Measurements from ENCODE around the gene XRCC1. TPM values are rescaled to one million over a fixed set of nuclear protein-coding genes. Genes with fewer than 3 reads are reported as not detected.
"Not testable (repeated sequence)": the region's sequence is repeated elsewhere in the genome, so short reads cannot be mapped to it uniquely, and the experiment has no call there.

XRCC1 gene
- total RNA-seq, 2 experiments from 2014 or later, result 33.1 to 39.5 TPM

DNA sequence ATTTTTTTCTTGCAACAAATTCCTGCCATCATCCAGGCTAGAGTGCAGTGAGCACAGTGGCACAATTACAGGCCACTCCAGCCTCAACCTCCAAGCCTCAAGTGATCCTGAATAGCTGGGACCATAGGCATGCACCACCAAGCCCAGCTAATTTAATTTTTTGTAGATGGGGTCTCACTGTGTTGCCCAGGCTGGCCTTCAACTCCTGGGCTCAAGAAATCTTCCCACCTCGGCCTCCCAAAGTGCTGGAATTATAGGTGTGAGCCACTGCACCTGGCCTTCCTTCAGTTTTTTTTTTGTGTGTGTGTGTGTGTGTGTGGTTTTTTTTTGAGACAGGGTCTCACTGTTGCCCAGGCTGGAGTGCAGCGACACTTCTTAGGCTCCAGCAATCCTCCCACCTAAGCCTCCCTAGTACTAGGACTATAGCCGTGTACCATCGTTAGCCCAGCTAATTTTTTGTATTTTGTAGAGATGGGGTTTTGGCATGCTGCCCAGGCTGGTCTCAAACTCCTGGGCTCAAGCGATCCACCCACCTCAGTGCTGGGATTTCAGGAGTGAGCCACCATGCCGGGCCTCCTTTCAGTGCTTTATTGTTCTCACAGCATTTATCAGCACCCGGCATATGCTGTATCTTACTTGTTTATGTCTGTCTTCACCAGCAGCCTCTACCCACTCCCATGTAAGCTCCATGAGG lies 30.7 kb upstream of the XRCC1 start:
- POLR2A ChIA-PET, result no interaction called here
- CTCF ChIA-PET, result interaction anchor here (0.6 to 0.9 kb wide), 3 partner anchors 12 to 78 kb away, joined by 3 to 5 read pairs (median 4); no protein-coding TSS in a partner anchor

DNA sequence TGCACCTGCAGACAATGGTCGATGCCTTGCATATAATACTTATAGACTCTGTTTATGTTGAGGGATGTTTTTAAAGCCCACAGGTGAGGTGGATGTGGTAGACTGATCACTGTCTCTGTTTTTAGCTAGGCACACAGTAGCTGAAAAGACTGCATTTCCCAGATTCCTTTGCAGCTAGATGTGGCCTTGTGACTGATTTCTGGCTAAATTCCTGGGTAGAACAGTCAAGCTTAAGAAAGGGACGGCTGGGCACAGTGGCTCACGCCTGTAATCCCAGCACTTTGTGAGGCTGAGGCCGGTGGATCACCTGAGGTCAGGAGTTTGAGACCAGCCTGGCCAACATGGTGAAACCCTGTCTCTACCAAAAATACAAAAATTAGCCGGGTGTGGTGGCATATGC lies 25.0 kb upstream of the XRCC1 start:
- CTCF ChIA-PET, POLR2A ChIA-PET: not testable (repeated sequence)

DNA sequence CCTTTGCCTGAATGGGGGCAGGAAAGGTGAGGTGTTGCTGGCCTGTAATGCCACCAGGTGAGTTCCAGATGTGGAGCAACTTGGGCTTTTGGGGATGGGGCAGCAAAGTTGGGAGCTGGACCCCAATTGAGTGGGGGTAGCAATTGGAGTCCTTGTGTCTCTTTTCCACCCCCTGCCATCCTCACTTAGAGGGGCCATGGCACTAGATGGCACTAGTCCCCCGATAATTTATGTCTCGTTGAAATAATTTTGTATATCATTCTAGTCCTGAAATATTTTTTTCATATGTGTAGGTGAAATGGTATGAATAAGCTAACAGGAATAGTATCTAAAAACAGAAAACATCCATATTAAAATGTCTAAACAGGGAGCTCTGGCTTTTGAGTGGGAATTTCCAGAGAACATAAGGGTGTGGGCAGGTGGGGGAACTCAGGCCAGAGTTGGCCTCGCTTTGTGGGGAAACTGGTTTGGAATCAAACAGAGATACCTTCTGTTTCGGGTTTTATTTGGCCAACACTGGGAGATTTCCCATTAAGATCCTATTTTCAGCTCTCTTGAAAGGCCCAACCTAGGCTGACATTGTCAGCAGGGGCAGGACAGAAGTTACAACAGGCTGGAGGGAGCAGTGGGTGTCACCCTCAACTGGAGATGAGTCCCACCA lies 24.4 kb upstream of the XRCC1 start:
- ChIA-PET CTCF (no interaction called here), POLR2A (no interaction called here)

DNA sequence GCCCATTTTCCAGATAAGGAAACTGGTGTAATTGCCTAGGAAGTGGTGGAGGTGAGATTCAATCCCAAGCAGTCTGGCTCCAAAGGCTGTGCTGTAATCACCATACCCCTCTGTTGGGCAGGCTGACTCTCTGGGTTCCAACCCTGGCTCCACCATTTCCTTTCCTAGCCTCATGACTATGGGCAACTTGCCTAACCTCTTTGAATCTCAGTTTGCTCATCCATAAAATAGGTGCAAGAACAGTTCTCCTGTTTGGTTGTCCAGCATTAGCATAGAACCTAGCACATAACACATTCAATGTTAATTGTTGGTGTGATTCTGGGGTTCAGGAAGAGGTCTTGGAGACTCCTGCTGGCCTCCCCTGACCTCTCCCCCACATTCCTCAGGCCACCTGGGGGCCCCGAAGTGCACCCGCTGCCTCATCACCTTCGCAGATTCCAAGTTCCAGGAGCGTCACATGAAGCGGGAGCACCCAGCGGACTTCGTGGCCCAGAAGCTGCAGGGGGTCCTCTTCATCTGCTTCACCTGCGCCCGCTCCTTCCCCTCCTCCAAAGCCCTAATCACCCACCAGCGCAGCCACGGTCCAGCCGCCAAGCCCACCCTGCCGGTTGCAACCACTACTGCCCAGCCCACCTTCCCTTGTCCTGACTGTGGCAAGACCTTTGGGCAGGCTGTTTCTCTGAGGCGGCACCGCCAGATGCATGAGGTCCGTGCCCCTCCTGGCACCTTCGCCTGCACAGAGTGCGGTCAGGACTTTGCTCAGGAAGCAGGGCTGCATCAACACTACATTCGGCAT lies 23.3 kb upstream of the XRCC1 start:
- POLR2A ChIA-PET, result interaction anchor here (0.7 kb wide), 1 partner anchor 80 kb away, joined by 4 read pairs; no protein-coding TSS in a partner anchor
- CTCF ChIA-PET, result no interaction called here

DNA sequence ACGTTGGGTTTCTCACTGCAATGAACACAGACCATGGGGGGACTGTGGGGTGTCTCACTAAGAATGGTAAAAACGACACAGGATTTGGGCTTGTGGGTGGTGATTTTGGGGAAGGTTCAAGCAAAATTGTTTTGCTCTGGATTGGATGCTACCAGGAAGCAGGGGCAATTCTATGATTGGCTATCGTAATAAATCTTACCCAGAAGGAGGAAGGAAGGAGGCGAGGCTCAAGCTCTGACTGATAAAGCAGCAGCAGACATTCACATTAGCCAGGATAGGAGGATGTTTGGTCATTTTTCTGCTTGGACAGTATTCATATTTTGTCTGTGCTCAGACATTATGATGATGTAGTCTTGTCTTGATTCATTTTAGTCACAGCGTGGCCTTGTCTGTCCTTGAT lies 22.5 kb upstream of the XRCC1 start:
- CTCF ChIA-PET, result interaction anchor here (2.8 kb wide), 1 partner anchor 43 kb away, joined by 17 read pairs; no protein-coding TSS in a partner anchor
- POLR2A ChIA-PET, result interaction anchor here (0.7 to 1.2 kb wide), 2 partner anchors 23 to 155 kb away, joined by 3 read pairs; partner anchors contain the start of gene XRCC1

DNA sequence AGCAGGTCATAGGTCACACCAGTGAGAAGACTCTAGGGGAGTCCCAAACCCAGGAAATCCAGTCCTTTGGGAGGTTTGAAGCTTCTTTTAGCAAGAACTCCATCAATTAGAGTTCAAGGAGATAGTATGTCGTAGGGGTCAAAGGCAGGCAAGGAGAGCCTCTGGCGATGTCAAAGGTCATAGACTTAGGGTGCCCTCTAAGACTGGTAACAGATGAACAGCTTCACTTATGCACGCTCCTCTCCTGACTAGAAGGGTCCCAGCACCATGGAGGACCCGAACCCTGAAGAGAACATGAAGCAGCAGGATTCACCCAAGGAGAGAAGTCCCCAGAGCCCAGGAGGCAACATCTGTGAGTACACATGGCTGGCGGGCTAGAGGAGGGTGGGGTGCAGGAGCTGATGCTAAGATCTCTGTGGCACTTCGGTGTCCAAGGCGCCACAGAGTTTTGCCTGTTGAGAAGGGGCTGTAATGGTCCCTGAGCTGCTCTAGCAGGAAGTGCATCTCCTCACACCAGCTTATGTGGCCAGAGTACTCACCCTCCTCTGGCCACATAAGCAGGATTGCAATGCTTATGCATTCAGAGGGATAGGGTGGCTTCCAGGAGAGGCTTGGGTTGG lies 21.6 kb upstream of the XRCC1 start:
- ChIA-PET POLR2A (interaction anchor here (1.2 to 1.5 kb wide), 3 partner anchors 21 to 185 kb away, joined by 3 to 7 read pairs (median 5); partner anchors contain the start of gene XRCC1), CTCF (interaction anchor here (1.2 to 4.0 kb wide), 5 partner anchors 14 to 71 kb away, joined by 3 to 22 read pairs (median 17); no protein-coding TSS in a partner anchor)

DNA sequence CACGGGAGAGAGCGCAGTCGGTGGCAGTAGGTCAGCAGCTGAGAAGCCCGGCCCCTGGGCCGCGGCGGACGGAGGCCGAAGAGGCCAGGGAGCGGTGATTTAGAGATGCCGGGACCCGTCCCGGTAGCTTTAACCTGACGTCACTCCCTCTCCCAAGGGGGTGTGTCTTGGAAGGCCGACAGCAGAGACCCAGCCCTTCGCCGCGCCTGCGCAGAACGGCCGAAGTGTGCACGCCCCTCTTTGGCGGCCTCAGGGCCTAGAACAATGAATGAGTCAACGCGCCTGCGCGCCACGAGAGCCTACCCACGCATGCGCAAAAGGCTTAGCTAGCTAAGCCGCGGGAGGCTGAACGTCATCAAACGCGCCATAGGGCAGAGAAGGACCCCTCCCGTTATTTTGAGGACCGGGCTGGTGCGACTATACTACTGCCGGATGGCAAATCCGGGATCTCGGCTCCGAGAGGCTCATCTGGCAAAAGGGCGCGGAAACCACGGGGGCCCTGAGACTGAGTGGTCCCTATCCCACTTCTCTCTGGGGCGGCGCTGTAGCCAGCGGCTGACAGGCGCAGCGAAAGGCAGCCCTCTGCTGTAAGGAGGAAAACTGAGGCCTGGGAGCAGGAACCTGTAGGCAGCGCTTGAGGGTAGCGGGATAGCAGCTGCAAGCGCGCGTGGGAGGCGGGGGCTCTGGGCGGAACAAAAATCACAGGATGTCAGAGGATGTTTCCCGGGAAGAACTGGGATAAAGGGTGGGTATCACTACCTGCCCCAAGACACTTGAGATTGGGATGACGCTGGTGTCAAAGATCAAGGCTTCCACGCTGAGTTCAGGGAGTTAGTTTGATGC lies 20.9 kb upstream of the XRCC1 start, which contains the start of the genes IRGQ and ZNF576:
Gene IRGQ (minus strand): TSS at position 136 of the 843 bp plus-strand sequence. CDS start 796 bp downstream, outside the sequence.
Gene ZNF576 (plus strand): TSS at position 597 of the 843 bp plus-strand sequence. CDS start 514 bp downstream, outside the sequence.
- ChIA-PET POLR2A (interaction anchor here (0.5 to 3.6 kb wide), 9 partner anchors 15 to 185 kb away, joined by 3 to 18 read pairs (median 5); partner anchors contain the start of genes CADM4, PHLDB3, PINLYP and XRCC1), CTCF (interaction anchor here (0.7 to 4.0 kb wide), 11 partner anchors 13 to 149 kb away, joined by 3 to 22 read pairs (median 5); partner anchors contain the start of gene PHLDB3)

DNA sequence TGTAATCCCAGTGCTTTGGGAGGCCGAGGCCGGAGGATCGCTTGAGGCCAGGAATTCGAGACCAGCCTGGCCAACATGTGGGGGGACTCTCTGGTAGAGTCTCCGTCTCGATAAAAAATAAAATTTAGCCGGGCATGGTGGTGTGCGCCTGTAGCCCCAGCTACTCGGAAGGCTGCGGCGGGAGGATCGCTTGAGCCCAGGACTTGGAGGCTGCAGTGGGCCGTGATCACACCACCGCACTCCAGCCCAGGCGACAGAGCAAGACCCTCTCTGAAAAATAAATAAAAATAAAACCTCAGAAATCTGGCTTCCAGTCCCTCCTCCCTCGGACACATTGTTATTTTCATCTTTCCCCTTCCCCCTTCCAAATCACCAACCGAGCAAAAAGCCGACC lies 20.3 kb upstream of the XRCC1 start:
- ChIA-PET POLR2A (interaction anchor here (0.6 to 3.6 kb wide), 8 partner anchors 14 to 186 kb away, joined by 3 to 18 read pairs (median 5); partner anchors contain the start of genes PHLDB3, PINLYP, XRCC1 and ZNF428), CTCF (interaction anchor here (0.7 to 4.0 kb wide), 12 partner anchors 13 to 162 kb away, joined by 3 to 22 read pairs (median 7); partner anchors contain the start of gene PHLDB3)

DNA sequence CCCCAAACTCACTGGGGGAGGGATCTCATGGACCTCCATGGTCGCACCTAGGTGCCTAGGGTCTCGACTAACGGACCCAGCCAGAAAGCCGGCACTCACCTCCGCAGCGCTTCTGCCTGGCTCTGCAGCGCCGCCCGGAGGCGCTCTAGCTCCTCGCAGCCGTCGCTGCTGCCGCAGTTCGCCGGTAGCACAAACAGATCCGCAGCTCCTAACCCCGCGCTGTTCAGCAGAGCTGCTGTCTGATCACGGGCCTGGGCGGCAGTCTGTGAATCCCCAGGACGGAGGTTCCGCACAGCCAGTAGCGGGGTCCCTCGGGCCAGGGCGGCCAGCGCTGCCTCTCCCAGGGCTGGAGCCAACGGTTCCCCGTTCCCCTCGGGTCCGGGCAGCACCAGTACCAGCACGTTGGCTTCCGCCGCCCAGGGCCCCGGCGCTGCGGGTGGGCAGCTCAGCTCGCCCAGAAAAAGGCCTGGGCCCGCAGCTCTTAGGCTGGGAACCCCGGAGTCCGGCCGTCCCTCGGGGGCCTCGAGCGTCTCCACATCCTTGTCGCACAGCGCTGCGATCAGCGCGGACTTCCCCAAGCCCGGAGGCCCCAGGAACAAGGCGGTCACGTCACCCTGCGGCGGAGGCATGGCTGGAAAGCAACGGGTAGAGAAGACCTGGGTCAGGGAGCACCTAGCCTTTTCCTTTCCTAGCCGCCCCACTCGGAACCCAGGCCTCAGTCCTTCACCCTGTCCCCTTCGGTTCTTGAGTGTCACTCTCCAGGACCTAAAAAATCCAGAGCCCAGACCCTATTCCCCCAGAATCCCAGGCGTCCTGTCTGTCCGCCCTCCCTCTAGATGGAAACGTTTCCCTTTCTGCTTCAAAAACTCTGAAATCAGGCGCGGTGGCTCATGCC lies 19.6 kb upstream of the XRCC1 start:
- CTCF ChIA-PET, result interaction anchor here (0.5 to 4.0 kb wide), 32 partner anchors 9 to 168 kb away, joined by 3 to 27 read pairs (median 4); partner anchors contain the start of genes PHLDB3, PINLYP, XRCC1 and ZNF575
- POLR2A ChIA-PET, result interaction anchor here (0.6 to 3.6 kb wide), 11 partner anchors 13 to 156 kb away, joined by 3 to 18 read pairs (median 5); partner anchors contain the start of genes PHLDB3, PINLYP and XRCC1

DNA sequence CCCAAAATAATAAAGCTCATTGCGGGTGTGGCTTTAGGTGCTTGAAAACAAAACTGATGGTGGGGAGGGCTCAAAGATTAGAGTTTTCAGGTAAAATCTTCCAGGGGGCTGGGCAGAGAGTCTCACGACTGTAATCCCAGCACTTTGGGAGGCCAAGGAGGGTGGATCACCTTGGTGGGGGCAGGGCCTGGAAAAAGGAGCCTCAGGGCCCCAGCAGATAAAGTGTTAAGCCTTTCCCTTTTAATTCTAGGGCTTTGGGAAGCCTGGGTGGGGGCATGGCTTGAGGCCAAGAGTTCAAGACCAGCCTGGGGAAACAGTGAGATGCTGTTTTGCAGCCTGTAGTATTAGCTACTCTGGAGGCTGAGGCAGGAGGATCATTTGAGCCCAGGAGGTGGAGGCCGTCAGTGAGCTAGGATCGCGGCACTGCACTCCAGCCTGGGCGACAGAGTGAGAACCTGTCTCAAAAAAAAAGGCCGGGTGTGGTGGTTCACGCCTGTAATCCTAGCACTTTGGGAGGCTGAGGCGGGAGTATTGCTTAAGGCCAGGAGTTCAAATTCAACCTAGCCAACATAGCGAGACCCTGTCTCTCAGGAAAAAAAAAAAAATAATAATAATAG lies 18.9 kb upstream of the XRCC1 start:
- ChIA-PET POLR2A (interaction anchor here (0.6 to 3.6 kb wide), 9 partner anchors 13 to 147 kb away, joined by 3 to 18 read pairs (median 5); partner anchors contain the start of gene PHLDB3), CTCF (interaction anchor here (0.5 to 4.0 kb wide), 29 partner anchors 9 to 168 kb away, joined by 3 to 27 read pairs (median 5); partner anchors contain the start of genes PHLDB3, PINLYP, XRCC1 and ZNF575)

DNA sequence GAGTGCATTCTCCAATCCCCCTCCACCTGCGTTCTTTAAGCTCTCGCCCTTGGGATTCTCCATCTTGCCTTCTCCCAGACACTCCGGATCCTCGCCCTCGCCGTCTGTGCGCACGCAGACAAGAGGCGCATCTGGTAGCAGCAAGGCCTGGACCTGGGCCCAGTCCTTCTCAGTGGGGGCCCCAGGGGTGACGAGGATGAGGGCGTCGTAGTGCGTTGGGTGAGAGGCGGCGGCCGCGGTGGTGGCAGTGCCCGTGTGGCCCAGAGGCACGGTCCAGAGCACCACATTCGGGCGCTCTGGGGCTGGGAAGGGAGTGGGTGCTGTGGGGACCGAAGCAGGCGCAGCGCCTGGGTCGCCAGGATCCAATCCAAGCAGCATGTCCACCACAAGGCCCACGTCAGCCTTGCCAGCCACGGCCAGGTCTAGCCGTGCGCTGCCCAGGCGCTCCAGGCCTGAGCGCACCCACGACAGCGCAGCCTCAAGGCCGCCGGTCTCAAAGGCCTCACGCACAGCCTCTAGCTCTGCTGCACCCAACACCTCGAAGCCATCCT lies 17.5 kb upstream of the XRCC1 start:
- ChIA-PET CTCF (interaction anchor here (0.7 to 2.3 kb wide), 5 partner anchors 24 to 154 kb away, joined by 3 to 27 read pairs (median 5); no protein-coding TSS in a partner anchor), POLR2A (interaction anchor here (3.6 kb wide), 1 partner anchor 11 kb away, joined by 18 read pairs; no protein-coding TSS in a partner anchor)

DNA sequence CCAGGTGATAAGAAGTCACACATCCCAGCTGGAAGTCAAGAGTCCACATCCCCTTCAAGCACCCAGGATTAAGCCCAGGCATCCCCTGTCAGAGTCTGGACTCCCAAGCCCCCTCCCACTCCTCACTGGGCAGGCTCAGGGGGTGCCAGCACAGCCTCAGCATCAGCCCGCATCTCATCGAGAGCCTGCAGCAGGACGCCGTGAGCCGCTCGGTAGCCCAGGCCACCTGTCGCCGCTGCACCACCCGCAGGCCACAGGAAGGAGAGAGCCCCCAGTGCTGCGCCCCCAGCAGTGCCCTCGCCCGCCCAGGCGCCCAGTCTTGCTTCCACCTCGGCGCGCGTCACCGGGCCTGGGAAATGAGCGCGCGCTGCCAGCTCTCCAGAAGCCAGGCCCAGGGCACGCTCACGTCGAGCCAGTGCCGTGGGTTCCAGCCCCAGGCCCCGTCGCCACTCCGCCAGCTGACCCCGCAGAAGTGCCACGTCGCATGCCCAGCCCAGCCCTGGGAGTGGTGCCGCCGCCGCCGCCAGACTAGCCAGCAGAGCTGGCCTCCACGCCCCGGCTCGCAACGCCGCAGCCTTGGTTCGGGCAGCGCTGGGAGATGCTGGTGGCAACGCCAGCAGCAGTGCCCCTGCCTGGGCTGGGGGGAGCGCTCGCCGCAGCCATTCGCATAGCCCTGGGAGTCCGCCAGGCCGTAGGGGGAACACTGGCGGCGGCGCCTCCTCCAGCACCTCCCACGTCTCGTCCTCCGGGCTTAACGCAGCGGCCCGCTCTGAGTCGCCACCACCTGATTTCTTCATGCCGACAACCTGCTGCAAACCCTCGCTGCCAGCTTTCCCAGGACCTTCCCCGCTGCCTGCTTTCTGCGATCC lies 16.8 kb upstream of the XRCC1 start:
- POLR2A ChIA-PET, result no interaction called here
- CTCF ChIA-PET, result interaction anchor here (0.7 kb wide), 2 partner anchors 57 to 153 kb away, joined by 3 read pairs; no protein-coding TSS in a partner anchor

DNA sequence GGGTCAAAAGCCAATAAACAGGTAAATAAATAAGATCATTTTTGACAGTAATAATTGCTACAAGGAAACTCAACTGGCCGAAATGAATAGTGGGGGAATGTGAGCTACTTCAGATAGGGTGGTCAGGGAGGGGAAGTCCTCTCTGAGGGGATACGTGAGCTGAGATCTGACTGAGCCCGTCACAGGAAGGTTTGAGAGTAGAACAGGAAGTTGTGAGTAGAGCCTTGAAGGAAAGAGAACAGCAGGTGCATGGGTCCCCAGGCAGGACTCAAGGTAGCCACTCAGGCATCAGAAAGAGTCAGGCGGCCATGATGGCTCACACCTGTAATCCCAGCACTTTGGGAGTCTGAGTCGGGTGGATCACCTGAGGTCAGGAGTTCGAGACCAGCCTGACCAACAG lies 14.4 kb upstream of the XRCC1 start:
- POLR2A ChIA-PET, result no interaction called here
- CTCF ChIA-PET, result no interaction called here

DNA sequence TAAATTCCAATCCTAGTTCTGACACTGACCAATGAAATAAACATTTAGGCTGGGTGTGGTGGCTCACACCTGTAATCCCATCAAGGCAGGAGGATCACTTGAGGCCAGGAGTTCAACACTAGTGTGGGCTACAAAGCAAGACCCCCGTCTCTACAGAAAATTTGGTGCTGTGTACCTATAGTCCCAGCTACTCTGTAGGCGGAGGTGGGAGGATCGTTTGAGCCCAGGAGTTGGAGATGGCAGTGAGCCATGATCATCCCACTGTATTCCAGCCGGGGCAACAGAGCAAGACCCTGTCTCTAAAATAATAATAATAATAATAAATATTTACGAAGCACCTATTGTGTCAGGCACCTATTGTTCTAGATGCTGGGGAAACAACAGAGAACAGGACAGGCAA lies 13.9 kb upstream of the XRCC1 start:
- ChIA-PET POLR2A (interaction anchor here (0.6 kb wide), 1 partner anchor 59 kb away, joined by 3 read pairs; no protein-coding TSS in a partner anchor), CTCF (interaction anchor here (0.7 to 1.4 kb wide), 2 partner anchors 10 to 14 kb away, joined by 3 to 4 read pairs; partner anchors contain the start of gene XRCC1)
